Upper lobe of left lung (tissue), 6 donors: Measurements from ENCODE around the gene PPM1J. TPM values are rescaled to one million over a fixed set of nuclear protein-coding genes. Genes with fewer than 3 reads are reported as not detected.
A peak's percentile ranks its signal among the peaks of the same experiment; 100 is the strongest.

Experiments
- ATAC-seq, 2 donors: fragments of 200-7000 bp; cut with Tn5 transposase; one replicate each; pipeline ENCODE4 v1.9.1; 2022; ENCODE audit warnings: mild to moderate bottlenecking in 2 of 2, moderate library complexity in 2 of 2; ENCODE audit not compliant: low FRiP score in 2 of 2
- DNase-seq, 2 donors: peaks; one replicate each; pipeline ENCODE4 v3.0.0-alpha.2; 2019 to 2020
- H3K27ac ChIP-seq, 4 donors: fragments of 200-600 bp; sonication (generic); one replicate each; pipeline ENCODE4 v1.5.1; 2016 to 2019
- H3K27me3 ChIP-seq, 4 donors: fragments of 200-600 bp; sonication (generic); one replicate each; pipeline ENCODE4 v1.5.1; 2017 to 2019
- H3K36me3 ChIP-seq, 4 donors: fragments of 200-600 bp; sonication (generic); one replicate each; pipeline ENCODE4 v1.5.1; 2016 to 2019
- H3K4me1 ChIP-seq, 4 donors: fragments of 200-600 bp; sonication (generic); one replicate each; pipeline ENCODE4 v1.5.1; 2018 to 2019
- H3K4me3 ChIP-seq, 4 donors: fragments of 200-600 bp; sonication (generic); one replicate each; pipeline ENCODE4 v1.5.1; 2017 to 2019; ENCODE audit warnings: mild to moderate bottlenecking in 2 of 4, moderate library complexity in 1 of 4
- H3K9me3 ChIP-seq, 4 donors: fragments of 200-600 bp; sonication (generic); one replicate each; pipeline ENCODE4 v1.5.1; 2018 to 2019
- EP300 ChIP-seq, 4 donors: sonication (generic); formaldehyde crosslinking; IDR thresholded peaks; one replicate each; pipeline ENCODE4 v1.5.1; 2017; ENCODE audit warnings: antibody characterized with exemption in 4 of 4, control low read depth in 2 of 4
- POLR2A ChIP-seq, 4 donors: fragments of 450-650 bp; IDR thresholded peaks; one replicate each; pipeline ENCODE4 v1.5.1; 2016 to 2017; ENCODE audit warnings: antibody characterized with exemption in 4 of 4, mild to moderate bottlenecking in 2 of 4
- POLR2AphosphoS5 ChIP-seq, 2 donors: sonication (generic); formaldehyde crosslinking; IDR thresholded peaks; one replicate each; pipeline ENCODE4 v1.5.1; 2017; ENCODE audit warnings: antibody characterized with exemption in 2 of 2
- WGBS, 2 donors: methylation state at CpG; one replicate each; pipeline ENCODE4 v1.1.5; 2017 to 2018; 5-methylcytosine and 5-hydroxymethylcytosine counted together
- total RNA-seq, 6 donors: library from RNA; depleted of rRNA in 4 of 6; stranded (reverse); fragments of >200 nt in 4 of 6; gene quantifications; one replicate each; pipeline versions ENCODE4 v1.1.0 to v1.2.1, GENCODE V29; 2016 to 2021
- TF ChIP-seq, protein P1 (sequence below), 6 experiments: fragments of 450-650 bp in 4 of 6; fragments of 200-600 bp in 2 of 6; sonication (generic) in 2 of 6; IDR thresholded peaks; one replicate each; pipeline ENCODE4 v1.5.1; 2016 to 2019; ENCODE audit warnings: antibody characterized with exemption in 6 of 6
- donor health status: DM: no; HTN: no; CAD: no; lungs with moderate emphysema.
- donor health status: DM: no; HTN: yes; CAD: no; lungs with severe emphysema.

PPM1J gene
- total RNA-seq, 6 donors from 2014 or later, result 0.55 to 0.91 (median 0.74) TPM; not detected in 1

GRCh38 chr1:112759228-112759627 is 44.1 kb upstream of the PPM1J start:
- WGBS, 2 donors, result 68 to 70% methylated on average over 6 of the region's 6 CpGs
- no peak overlapping the region for H3K4me3 ChIP-seq
- no peaks in the 10 kb centered on the region for H3K36me3 ChIP-seq
- DNase-seq, result no peak
- no peak for ATAC-seq
- peaks cover 0 to 4% (median 0%) of the 10 kb centered on the region in 4 donors for H3K9me3 ChIP-seq
- TF ChIP-seq POLR2AphosphoS5 (IDR thresholded peaks at IDR 0.05), result no peak
- TF ChIP-seq EP300 (IDR thresholded peaks at IDR 0.05), result no peak
- TF ChIP-seq POLR2A (IDR thresholded peaks at IDR 0.05), result no peak
- TF ChIP-seq, protein P1, sequence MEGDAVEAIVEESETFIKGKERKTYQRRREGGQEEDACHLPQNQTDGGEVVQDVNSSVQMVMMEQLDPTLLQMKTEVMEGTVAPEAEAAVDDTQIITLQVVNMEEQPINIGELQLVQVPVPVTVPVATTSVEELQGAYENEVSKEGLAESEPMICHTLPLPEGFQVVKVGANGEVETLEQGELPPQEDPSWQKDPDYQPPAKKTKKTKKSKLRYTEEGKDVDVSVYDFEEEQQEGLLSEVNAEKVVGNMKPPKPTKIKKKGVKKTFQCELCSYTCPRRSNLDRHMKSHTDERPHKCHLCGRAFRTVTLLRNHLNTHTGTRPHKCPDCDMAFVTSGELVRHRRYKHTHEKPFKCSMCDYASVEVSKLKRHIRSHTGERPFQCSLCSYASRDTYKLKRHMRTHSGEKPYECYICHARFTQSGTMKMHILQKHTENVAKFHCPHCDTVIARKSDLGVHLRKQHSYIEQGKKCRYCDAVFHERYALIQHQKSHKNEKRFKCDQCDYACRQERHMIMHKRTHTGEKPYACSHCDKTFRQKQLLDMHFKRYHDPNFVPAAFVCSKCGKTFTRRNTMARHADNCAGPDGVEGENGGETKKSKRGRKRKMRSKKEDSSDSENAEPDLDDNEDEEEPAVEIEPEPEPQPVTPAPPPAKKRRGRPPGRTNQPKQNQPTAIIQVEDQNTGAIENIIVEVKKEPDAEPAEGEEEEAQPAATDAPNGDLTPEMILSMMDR (IDR thresholded peaks at IDR 0.05), result no peak
- H3K27ac ChIP-seq, result no peak overlapping the region
- peaks cover 0 to 16% (median 4%) of the 10 kb centered on the region in 4 donors for H3K4me1 ChIP-seq
- no peaks in the 10 kb centered on the region for H3K27me3 ChIP-seq

DNA sequence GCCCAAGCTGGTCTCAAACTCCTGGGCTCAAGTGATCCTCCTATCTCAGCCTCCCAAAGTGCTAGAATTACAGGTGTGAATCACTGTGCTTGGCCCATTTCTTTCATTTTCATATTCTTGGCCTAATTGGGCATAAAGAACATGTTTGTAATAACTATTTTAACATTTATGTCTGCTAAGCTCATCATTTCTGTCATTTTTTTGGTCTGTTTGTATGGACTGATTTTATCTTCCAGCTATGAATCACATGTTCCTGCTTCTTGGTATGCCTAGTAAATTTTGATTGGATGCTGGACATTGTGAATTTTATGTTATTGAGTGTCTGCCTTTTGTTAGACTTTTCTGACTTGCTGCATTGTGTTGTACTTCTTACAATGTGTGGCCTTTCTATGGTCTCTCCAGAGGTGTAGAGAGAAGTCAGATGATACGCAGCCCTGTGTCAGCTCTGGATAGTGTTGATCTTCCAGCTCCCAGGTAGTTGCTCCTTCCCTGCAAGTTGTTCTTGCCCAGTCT is 39.0 kb upstream of the PPM1J start:
- Histone ChIP-seq H3K4me3 (no peak overlapping the region), H3K36me3 (no peaks in the 10 kb centered on the region), H3K27me3 (no peaks in the 10 kb centered on the region), H3K4me1 (no peaks in the 10 kb centered on the region), H3K27ac (no peak overlapping the region), H3K9me3 (peaks cover 0 to 8% (median 0%) of the 10 kb centered on the region in 4 donors)
- DNase-seq (no peak), ATAC-seq (no peak)
- TF ChIP-seq POLR2A (IDR thresholded peaks at IDR 0.05), result no peak
- TF ChIP-seq, protein P1 (IDR thresholded peaks at IDR 0.05), result no peak
- TF ChIP-seq EP300 (IDR thresholded peaks at IDR 0.05), result no peak
- no peak for TF ChIP-seq POLR2AphosphoS5 (IDR thresholded peaks at IDR 0.05)
- WGBS, 2 donors, result 0 to 100% methylated on average over 1 of the region's 1 CpG

GRCh38 chr1:112748396-112748795 is 33.3 kb upstream of the PPM1J start:
- Histone ChIP-seq H3K4me1 (peaks cover 8 to 12% (median 10%) of the 10 kb centered on the region in 4 donors), H3K9me3 (peaks cover 0 to 2% (median 0%) of the 10 kb centered on the region in 4 donors), H3K27ac (no peak overlapping the region), H3K27me3 (peaks cover 0 to 14% (median 8%) of the 10 kb centered on the region in 4 donors), H3K36me3 (no peaks in the 10 kb centered on the region), H3K4me3 (no peak overlapping the region)
- peak in 1 of 2 donors; percentile 57 for DNase-seq
- 88 to 95% methylated on average over 12 of the region's 12 CpGs for WGBS, 2 donors
- TF ChIP-seq POLR2A (IDR thresholded peaks at IDR 0.05) (no peak), EP300 (IDR thresholded peaks at IDR 0.05) (no peak), POLR2AphosphoS5 (IDR thresholded peaks at IDR 0.05) (no peak)
- TF ChIP-seq, protein P1 (IDR thresholded peaks at IDR 0.05), result no peak
- no peak for ATAC-seq

DNA sequence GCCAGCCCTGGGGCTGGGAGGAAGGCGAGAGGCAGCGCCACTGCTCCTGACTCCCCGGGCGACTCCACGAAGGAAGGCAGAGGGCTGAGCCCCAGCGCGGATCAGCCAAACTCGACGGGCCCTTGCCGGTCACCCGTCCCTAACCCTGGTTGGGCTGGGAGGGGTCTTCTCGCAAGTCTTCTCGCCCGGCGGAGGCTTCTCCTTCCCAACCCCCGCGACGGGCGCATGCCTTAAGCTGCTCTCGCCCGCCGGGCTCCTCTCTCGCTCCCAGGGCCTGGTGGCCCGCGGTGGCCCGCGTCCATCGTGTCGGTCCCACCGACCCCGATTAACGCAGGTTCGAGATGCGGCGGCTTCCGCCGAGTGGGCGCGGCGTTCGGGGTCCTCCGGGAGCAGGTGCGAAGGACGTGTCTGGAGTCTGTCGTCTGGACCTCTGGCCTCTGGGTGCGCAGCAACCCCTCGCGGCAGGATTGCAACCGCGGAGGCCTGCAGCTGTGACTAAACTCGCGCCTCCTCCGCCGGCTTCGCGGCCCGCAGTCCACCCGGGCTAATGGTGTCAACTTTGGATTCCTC is 29.0 kb upstream of the PPM1J start:
- H3K4me3 ChIP-seq, result peak overlapping the region in 2 of 4 donors; percentile 20 to 21
- 19% methylated on average over 24 of the region's 58 CpGs; no CpG with 5 or more reads in 1 of the 2 donors for WGBS, 2 donors
- no peak overlapping the region for H3K27ac ChIP-seq
- TF ChIP-seq, protein P1 (IDR thresholded peaks at IDR 0.05), result peak in 1 of 6 experiments; percentile 27
- no peak for TF ChIP-seq POLR2A (IDR thresholded peaks at IDR 0.05)
- TF ChIP-seq EP300 (IDR thresholded peaks at IDR 0.05), result no peak
- no peak for TF ChIP-seq POLR2AphosphoS5 (IDR thresholded peaks at IDR 0.05)
- peaks cover 8 to 13% (median 10%) of the 10 kb centered on the region in 4 donors for H3K4me1 ChIP-seq
- peak; percentile 16 to 84 for ATAC-seq
- DNase-seq, result peak in 1 of 2 donors; percentile 86
- H3K36me3 ChIP-seq, result no peaks in the 10 kb centered on the region
- H3K9me3 ChIP-seq, result peaks cover 0 to 9% (median 0%) of the 10 kb centered on the region in 4 donors
- peaks cover 0 to 20% (median 13%) of the 10 kb centered on the region in 4 donors for H3K27me3 ChIP-seq
